Erythroblast (primary cell): ENCODE results near the gene TAS2R39.

Experiments
- GATA1 ChIP-seq: IDR thresholded peaks from 2 replicates; pipeline ENCODE4 v1.6.1; 2011; ENCODE audit warnings: low read depth, mild to moderate bottlenecking, control low read depth, low read length, moderate library complexity
- POLR2A ChIP-seq: IDR thresholded peaks from 2 replicates; pipeline ENCODE4 v1.6.1; 2011; ENCODE audit warnings: mild to moderate bottlenecking, low read length

- no peak for TF ChIP-seq POLR2A
- TF ChIP-seq GATA1: no peak
Measured at GRCh38 chr7:143230602-143231457, 47.6 kb downstream of the TAS2R39 start.
